Left lung (tissue), 10 donors: ENCODE data around the gene EVI5L. TPM values are rescaled to one million over a fixed set of nuclear protein-coding genes. Genes with fewer than 3 reads are reported as not detected.

Source experiments
- ATAC-seq: fragments of 200-7000 bp; cut with Tn5 transposase; one replicate; pipeline ENCODE4 v1.9.1; 2020; ENCODE audit warnings: moderate library complexity
- DNase-seq, 4 donors: peaks; one replicate each; pipeline ENCODE4 v3.0.0-alpha.2; 2013 to 2020
- H3K27ac ChIP-seq, 2 donors: fragments of 200-600 bp; sonication (generic) in 1 of 2; one replicate each; pipeline versions ENCODE4 v1.5.0 to v1.8.0; 2020 to 2021
- H3K27me3 ChIP-seq, 2 donors: fragments of 200-600 bp; sonication (generic) in 1 of 2; one replicate each; pipeline versions ENCODE4 v1.5.0 to v1.8.0; 2020 to 2021
- H3K36me3 ChIP-seq, 2 donors: fragments of 200-600 bp; sonication (generic) in 1 of 2; one replicate each; pipeline versions ENCODE4 v1.5.0 to v1.8.0; 2020 to 2021
- H3K4me1 ChIP-seq, 2 donors: fragments of 200-600 bp; one replicate each; pipeline ENCODE4 v1.8.0; 2021
- H3K4me3 ChIP-seq, 2 donors: fragments of 200-600 bp; sonication (generic) in 1 of 2; one replicate each; pipeline versions ENCODE4 v1.5.0 to v1.8.0; 2020 to 2021; ENCODE audit warnings: mild to moderate bottlenecking in 1 of 2
- H3K9me3 ChIP-seq, 2 donors: fragments of 200-600 bp; sonication (generic) in 1 of 2; one replicate each; pipeline versions ENCODE4 v1.5.0 to v1.8.0; 2020 to 2021
- intact Hi-C, 2 donors: fragments of 100-400 bp; cut with DNase I; formaldehyde crosslinking; loops; one replicate each; pipeline versions ENCODE4 v1.11.2 to v1.14.2; 2022
- polyA plus RNA-seq, 6 donors: library from polyadenylated mRNA; unstranded; fragments of 120-200 nt; gene quantifications; one replicate each; pipeline ENCODE4 v1.2.1, GENCODE V29; 2013; ENCODE audit not compliant: insufficient read length in 6 of 6
- total RNA-seq, 2 donors: library from RNA; stranded (reverse); fragmentation: NEBNext Ultra II Directional; extraction: Animal tissue kit (Norgen Biotek cat#: 25700); gene quantifications; one replicate each; pipeline ENCODE4 v1.2.1, GENCODE V29; 2021
- TF ChIP-seq, protein P1 (sequence below), 2 donors: fragments of 200-600 bp; sonication (generic) in 1 of 2; IDR thresholded peaks; one replicate each; pipeline versions ENCODE4 v1.5.0 to v1.8.0; 2021; ENCODE audit warnings: antibody characterized with exemption in 2 of 2
- donor health status: DM: no; HTN: yes; CAD: no.
- donor health status: DM: no; HTN: no; CAD: no.

The EVI5L gene
- total and polyA plus RNA-seq, 8 donors, result 11.3 to 18.1 (median 14.8) TPM

DNA sequence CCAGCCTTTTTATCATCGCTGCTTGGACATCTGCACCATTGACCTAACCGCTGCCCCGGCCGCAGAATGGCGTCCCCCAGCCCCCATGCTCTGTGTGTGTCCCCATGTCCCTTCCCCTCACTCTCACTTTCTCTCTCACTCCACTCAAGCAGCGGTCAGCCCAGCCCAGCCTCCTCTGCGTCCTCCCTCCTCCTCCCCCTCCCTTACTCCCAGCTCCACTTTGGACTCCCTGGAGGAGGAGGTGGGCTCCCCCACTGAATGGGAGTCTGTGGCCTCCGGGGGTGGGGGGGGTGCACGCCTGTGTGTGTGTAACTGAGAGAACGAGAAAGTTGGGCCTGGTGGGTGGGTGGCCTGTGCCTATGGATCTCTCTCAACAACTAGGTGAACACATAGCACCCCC, 75.8 kb downstream of the EVI5L start:
- DNase-seq, result no peak

DNA sequence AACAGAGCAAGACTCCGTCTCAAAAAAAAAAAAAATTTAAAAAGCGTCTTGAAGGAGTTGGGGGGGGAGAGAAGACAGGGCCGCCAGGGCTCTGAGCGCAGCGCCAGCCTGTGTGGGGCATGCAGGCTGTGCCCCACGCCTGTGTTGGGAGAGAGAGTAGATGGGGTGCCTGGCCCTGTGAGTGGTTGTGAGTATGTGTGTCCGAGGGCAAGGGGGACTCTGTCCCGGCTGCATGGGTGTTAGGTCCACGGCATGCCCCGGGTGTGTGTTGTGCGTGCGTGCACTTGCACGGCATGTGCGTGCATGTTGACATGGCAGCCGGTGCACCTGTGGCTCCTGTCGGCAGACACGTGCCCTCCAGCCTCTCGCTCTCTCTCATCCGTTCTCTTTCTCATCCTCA, 77.1 kb downstream of the EVI5L start:
- Histone ChIP-seq H3K9me3 (no peaks in the 10 kb centered on the region), H3K27ac (no peak overlapping the region), H3K4me3 (no peak overlapping the region), H3K36me3 (peaks cover 0 to 52% of the 10 kb centered on the region in 2 donors), H3K27me3 (no peaks in the 10 kb centered on the region), H3K4me1 (peaks cover 17 to 51% of the 10 kb centered on the region in 2 donors)
- intact Hi-C loops, result no loop called here
- ATAC-seq, result no peak
- TF ChIP-seq, protein P1, sequence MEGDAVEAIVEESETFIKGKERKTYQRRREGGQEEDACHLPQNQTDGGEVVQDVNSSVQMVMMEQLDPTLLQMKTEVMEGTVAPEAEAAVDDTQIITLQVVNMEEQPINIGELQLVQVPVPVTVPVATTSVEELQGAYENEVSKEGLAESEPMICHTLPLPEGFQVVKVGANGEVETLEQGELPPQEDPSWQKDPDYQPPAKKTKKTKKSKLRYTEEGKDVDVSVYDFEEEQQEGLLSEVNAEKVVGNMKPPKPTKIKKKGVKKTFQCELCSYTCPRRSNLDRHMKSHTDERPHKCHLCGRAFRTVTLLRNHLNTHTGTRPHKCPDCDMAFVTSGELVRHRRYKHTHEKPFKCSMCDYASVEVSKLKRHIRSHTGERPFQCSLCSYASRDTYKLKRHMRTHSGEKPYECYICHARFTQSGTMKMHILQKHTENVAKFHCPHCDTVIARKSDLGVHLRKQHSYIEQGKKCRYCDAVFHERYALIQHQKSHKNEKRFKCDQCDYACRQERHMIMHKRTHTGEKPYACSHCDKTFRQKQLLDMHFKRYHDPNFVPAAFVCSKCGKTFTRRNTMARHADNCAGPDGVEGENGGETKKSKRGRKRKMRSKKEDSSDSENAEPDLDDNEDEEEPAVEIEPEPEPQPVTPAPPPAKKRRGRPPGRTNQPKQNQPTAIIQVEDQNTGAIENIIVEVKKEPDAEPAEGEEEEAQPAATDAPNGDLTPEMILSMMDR (IDR thresholded peaks at IDR 0.05), result no peak
- peak in 1 of 4 donors; percentile 77 for DNase-seq

More for the DNA sequence above, 75.8 kb downstream of the EVI5L start:
- TF ChIP-seq, protein P1 (IDR thresholded peaks at IDR 0.05), result no peak
- Histone ChIP-seq H3K4me1 (peaks cover 17 to 53% of the 10 kb centered on the region in 2 donors), H3K27ac (no peak overlapping the region), H3K9me3 (no peaks in the 10 kb centered on the region), H3K4me3 (no peak overlapping the region), H3K36me3 (peaks cover 0 to 40% of the 10 kb centered on the region in 2 donors), H3K27me3 (no peaks in the 10 kb centered on the region)
- no peak for ATAC-seq
- intact Hi-C loops, result no loop called here

DNA sequence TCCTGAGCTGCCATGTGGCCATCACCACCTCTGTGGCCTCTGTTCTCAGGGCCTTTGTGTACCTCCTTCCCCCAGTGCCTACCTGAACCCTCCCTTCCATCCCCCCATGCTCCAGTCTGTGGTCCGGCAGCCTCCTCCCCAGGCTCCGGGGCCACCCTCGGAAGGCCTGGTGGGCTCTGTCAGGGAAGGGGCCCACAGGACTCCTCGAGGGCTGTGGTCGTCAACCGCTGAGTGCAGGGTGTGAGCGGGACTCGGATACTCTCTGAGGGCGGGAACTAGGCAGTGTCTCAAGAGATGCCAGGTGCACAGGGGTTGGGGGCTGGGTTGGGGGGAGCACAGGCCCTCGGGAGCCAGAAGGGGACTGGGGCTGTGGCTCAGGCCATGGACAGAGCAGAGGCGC, 77.5 kb downstream of the EVI5L start:
- Histone ChIP-seq H3K27ac (no peak overlapping the region), H3K4me1 (peaks cover 14 to 47% of the 10 kb centered on the region in 2 donors), H3K36me3 (peaks cover 0 to 57% of the 10 kb centered on the region in 2 donors), H3K4me3 (no peak overlapping the region), H3K27me3 (no peaks in the 10 kb centered on the region), H3K9me3 (no peaks in the 10 kb centered on the region)
- DNase-seq, result no peak
- intact Hi-C loops, result no loop called here
- no peak for ATAC-seq
- TF ChIP-seq, protein P1 (IDR thresholded peaks at IDR 0.05), result no peak

DNA sequence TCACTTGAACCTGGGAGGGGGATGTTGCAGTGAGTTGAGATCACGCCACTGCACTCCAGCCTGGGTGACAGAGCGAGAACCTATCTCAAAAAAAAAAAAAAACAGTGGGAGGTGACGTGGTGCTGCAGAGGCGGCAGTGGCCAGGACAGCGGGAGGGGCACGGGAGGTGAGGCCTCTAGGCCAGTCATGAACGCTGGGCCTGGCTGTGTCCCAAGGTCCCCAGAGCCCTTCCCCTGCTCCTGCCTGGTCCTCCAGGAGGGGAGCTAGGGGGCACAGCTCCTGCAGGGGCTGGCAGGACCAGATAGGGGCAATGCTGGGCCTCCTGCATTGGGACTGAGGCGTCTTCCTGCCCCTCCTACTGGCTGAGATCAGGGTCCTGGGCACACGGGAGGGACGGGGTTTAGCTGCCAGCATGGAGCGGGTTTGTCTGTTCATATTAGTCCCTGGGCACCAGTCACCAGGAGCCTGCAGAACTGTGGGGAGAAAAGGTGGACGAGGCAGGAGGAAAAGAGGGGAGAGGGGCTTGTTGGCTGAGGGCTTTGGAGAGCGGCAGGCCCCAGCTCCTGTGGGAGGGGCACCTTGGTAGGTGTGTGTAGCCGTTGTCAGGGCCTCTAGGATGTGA, 78.2 kb downstream of the EVI5L start:
- ATAC-seq (no peak), DNase-seq (no peak)
- intact Hi-C loops, result no loop called here
- H3K4me3 ChIP-seq, result no peak overlapping the region
- H3K9me3 ChIP-seq, result no peaks in the 10 kb centered on the region
- H3K27me3 ChIP-seq, result no peaks in the 10 kb centered on the region
- H3K27ac ChIP-seq, result no peak overlapping the region
- peaks cover 0 to 63% of the 10 kb centered on the region in 2 donors for H3K36me3 ChIP-seq
- H3K4me1 ChIP-seq, result peaks cover 11 to 40% of the 10 kb centered on the region in 2 donors
- TF ChIP-seq, protein P1 (IDR thresholded peaks at IDR 0.05), result no peak

DNA sequence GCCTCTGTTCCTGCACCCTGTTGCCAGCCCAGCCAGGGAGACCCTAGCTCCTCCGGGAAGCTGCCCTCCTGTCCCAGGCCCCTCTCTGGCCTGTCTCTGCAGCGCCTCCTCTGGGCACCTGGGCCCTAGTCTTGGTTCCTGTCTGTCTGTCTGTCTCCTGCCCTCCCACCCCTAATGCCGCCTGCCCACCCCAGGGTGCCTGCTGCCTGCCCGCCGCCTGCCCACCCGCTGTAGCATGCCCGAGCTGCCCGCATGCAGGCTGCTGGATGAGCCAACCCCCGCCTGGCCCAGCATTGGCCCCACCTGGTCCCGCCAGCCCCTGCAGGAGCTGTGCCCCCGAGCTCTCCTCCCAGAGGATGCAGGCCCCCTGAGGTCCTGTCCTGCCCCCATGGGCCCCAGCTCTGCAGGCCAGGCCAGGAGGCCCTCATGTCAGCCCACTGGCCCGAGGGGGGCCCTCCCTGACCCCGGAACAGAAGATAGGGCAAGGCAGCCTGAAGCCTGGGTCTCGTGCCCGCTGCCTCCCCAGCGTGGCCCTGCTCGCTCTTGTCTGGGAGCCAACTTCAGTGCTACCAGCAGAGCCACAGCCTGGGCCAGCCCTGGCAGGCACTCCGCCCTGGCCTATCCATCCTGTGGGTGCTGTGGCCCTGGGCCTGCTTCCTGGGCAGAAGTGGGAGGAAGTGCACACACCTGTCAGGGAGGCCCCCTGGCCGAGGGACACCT, 78.9 kb downstream of the EVI5L start:
- ATAC-seq, result no peak
- no peaks in the 10 kb centered on the region for H3K9me3 ChIP-seq
- intact Hi-C loops, result no loop called here
- H3K4me3 ChIP-seq, result no peak overlapping the region
- TF ChIP-seq, protein P1 (IDR thresholded peaks at IDR 0.05), result no peak
- peaks cover 11 to 38% of the 10 kb centered on the region in 2 donors for H3K4me1 ChIP-seq
- H3K27me3 ChIP-seq, result peaks cover 0 to 4% of the 10 kb centered on the region in 2 donors
- no peak for DNase-seq
- H3K36me3 ChIP-seq, result peaks cover 0 to 70% of the 10 kb centered on the region in 2 donors
- no peak overlapping the region for H3K27ac ChIP-seq
